GM19372 (cell line): Measurements from ENCODE around the gene BAZ1B.
A peak's percentile ranks its signal among the peaks of the same experiment; 100 is the strongest.
"Not testable (repeated sequence)": the region's sequence is repeated elsewhere in the genome, so short reads cannot be mapped to it uniquely, and the experiment has no call there.

Experiments
- ATAC-seq: cut with Tn5 transposase; IDR thresholded peaks from one replicate; pipeline ENCODE4 v1.9.1; 2021; ENCODE audit warnings: mild to moderate bottlenecking, low read depth, moderate library complexity; ENCODE audit not compliant: unreplicated experiment

BAZ1B gene, protein sequence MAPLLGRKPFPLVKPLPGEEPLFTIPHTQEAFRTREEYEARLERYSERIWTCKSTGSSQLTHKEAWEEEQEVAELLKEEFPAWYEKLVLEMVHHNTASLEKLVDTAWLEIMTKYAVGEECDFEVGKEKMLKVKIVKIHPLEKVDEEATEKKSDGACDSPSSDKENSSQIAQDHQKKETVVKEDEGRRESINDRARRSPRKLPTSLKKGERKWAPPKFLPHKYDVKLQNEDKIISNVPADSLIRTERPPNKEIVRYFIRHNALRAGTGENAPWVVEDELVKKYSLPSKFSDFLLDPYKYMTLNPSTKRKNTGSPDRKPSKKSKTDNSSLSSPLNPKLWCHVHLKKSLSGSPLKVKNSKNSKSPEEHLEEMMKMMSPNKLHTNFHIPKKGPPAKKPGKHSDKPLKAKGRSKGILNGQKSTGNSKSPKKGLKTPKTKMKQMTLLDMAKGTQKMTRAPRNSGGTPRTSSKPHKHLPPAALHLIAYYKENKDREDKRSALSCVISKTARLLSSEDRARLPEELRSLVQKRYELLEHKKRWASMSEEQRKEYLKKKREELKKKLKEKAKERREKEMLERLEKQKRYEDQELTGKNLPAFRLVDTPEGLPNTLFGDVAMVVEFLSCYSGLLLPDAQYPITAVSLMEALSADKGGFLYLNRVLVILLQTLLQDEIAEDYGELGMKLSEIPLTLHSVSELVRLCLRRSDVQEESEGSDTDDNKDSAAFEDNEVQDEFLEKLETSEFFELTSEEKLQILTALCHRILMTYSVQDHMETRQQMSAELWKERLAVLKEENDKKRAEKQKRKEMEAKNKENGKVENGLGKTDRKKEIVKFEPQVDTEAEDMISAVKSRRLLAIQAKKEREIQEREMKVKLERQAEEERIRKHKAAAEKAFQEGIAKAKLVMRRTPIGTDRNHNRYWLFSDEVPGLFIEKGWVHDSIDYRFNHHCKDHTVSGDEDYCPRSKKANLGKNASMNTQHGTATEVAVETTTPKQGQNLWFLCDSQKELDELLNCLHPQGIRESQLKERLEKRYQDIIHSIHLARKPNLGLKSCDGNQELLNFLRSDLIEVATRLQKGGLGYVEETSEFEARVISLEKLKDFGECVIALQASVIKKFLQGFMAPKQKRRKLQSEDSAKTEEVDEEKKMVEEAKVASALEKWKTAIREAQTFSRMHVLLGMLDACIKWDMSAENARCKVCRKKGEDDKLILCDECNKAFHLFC (N-terminal part only)

DNA sequence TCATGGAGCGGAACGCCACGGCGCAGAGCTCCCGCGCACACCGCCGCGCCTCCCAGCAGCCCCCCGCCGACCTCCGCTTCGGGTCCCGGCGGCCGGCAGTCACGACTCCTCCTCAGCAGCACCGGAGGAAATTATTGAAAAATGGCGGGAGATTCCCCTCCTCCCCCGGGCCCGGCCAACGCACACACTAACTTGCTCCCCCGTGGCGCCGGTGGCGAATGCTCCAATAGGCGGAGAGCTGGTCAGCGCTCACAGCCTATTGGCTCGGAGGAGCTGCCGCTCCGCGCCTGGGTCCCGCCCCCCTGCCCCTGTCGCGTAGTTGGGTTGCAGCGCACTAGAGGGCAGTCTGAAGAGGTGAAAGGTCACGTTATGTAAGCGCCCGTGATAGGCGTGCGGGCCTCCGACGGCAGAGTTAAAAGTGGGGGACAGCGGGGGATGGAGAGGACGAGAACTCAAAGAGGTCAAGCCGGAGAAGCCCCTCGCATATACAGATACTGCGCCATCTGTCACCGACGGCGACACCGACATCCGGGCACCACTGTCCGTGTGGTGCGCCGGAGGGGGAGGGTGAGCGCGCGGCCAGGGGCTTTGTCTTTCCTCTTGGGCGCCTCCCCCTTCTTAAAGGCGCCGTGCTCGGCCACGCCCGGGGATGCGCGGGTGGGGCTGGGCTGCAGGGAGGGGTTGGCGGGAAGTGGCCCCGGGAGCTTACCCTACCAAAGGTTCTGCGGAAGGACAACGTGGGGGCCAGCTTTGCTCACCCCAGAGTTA is at the start of gene BAZ1B:
TSS of gene BAZ1B (minus strand) at position 189 of the 768 bp plus-strand sequence. CDS start 360 bp downstream, outside the sequence.
- peak; percentile 79 for ATAC-seq

GRCh38 chr7:73570977-73571376 is 48.9 kb upstream of the BAZ1B start:
- ATAC-seq = no peak

GRCh38 chr7:73570521-73570920 is 48.4 kb upstream of the BAZ1B start:
- no peak for ATAC-seq

- no peak for ATAC-seq
Measured at GRCh38 chr7:73569042-73569608, 47.0 kb upstream of the BAZ1B start.

GRCh38 chr7:73567846-73568685 is 46.0 kb upstream of the BAZ1B start:
- no peak for ATAC-seq

GRCh38 chr7:73567140-73567539 is 45.0 kb upstream of the BAZ1B start:
- ATAC-seq = no peak

- not testable (repeated sequence) for ATAC-seq
Measured at GRCh38 chr7:73566431-73566830, 44.3 kb upstream of the BAZ1B start.

- ATAC-seq = no peak
Measured at GRCh38 chr7:73565675-73566340, 43.7 kb upstream of the BAZ1B start.

GRCh38 chr7:73560109-73560835 is 38.2 kb upstream of the BAZ1B start:
- no peak for ATAC-seq

DNA sequence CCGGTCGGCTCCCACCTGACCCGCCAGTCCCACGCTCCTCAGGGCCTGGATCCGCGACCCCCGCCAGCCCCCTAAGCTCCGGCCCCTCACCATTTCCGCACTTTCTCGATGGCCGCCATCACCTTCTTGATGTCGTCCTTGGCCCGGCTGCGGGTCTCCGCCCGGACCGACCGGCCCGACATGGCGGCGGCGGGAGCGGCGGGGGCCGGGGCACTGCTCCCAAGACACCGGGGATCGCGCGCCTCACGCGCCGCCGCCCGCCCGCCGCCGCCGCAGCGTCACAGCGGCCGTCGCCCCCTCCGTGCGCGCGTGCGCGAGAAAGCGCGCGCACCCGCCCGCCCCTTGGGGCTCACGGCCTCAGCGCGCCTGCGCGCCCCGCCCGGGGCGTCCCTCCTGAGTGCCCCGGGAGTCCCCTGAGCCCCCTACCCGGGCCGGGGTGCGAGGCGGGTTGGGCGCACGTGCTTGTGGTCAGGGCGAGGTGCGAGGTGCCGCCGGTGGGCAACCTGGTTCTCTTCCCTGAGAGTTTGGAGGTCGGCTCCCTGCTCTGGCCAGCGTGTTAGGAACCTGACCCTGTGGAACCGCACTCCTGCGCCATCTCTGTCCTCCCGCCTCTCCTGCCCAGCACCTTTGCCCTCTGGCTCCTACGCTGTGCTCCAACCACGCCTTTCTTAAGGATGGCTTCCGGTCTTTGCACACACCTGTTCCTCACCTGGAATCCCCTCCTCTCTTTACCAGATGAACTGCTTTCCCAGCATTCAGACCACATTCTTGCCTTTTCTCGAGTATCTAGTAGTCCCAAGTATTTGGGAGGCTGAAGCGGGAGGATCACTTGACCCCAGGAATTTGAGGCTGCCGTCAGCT is 35.5 kb upstream of the BAZ1B start, which contains the start of gene BCL7B:
TSS of gene BCL7B (minus strand) at position 294 of the 861 bp plus-strand sequence. CDS start at position 182, 112 bp downstream.
- ATAC-seq = peak; percentile 53

DNA sequence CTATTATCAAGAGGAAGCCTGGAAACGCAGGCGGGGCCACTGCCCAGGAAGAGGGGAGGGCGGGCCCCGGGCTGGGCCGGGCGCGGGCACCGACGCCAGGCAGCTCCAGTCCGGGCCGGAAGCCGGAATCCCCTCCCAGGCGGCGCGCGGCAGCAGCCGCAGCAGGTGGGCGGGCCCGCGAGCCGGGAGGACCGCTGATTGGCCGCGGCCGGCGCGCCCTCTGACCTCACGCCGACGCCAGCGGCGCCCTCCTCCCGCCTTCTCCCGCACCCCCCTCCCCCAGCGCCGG is 35.0 kb upstream of the BAZ1B start:
- ATAC-seq = peak; percentile 88

GRCh38 chr7:73556208-73557107 is 34.4 kb upstream of the BAZ1B start:
- ATAC-seq = no peak

- ATAC-seq = no peak
Measured at GRCh38 chr7:73555411-73555982, 33.4 kb upstream of the BAZ1B start.

- ATAC-seq = not testable (repeated sequence)
Measured at GRCh38 chr7:73550093-73550492, 28.0 kb upstream of the BAZ1B start.

DNA sequence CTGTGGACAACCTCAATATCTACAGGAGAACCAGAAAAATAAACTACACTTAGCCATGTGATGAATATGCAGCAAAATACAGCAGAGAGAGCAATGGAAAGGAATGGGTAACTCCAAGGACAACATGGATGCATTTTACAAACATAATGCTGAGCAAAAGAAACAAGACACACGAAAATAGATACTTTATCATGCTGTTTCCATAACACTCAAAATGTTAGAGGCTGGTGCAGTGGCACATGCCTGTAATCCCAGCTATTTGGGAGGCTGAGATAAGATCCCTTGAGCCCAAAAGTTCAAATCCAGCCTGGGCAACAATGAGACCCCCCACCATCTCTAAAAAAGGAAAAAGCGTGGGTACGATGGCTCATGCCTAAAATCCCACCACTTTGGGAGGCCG is 27.1 kb upstream of the BAZ1B start:
- ATAC-seq = no peak
